Hypothalamus (tissue), 51 donors: ENCODE data around the gene CADPS2.

ENCODE experiments used
- DNase-seq, 51 donors: peaks; one replicate each; lab custom pipeline; 2025; lab: John Stamatoyannopoulos, UW

CADPS2 gene

DNA sequence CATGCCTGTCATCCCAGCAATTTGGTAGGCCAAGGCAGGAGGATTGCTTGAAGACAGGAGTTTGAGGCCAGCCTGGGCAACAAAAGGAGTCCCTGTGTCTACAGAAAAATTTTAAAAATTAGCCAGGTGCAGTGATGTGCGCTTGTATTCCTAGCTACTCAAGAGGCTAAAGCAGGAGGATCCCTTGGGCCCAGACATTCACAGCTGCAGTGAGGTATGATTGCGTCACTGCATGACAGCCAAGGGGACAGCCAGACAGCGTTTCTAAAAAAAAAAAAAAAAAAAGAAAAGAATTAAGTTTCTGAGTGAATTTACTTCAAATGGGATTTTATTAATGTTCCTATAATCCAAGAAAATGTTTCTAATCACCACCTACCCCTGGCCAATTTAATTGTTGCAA, 96.1 kb downstream of the CADPS2 start:
- DNase-seq, result no peak

GRCh38 chr7:122789156-122789555, 97.1 kb downstream of the CADPS2 start:
- DNase-seq, result no peak

- DNase-seq, result no peak
These were observed 115.4 kb downstream of the CADPS2 start for GRCh38 chr7:122770686-122771335.

DNA sequence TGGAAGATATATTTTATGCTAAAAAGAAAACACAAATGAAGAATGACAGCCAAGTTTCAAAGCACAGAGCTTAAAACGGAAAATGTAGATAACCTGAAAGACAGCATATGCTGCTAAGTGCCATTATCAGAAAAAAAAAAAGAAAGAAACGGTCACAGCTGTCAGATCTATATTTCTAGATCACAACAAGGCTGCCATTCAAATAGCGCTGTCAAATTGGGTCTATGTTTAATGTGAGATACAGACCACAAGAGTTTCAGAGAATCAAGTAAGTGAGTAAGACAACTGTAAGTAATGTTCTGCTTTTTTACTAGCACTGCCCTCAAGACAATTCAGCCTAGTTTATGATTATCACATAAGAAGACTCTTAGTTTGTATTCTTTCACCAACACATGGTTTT, 117.4 kb downstream of the CADPS2 start:
- DNase-seq, result no peak

DNA sequence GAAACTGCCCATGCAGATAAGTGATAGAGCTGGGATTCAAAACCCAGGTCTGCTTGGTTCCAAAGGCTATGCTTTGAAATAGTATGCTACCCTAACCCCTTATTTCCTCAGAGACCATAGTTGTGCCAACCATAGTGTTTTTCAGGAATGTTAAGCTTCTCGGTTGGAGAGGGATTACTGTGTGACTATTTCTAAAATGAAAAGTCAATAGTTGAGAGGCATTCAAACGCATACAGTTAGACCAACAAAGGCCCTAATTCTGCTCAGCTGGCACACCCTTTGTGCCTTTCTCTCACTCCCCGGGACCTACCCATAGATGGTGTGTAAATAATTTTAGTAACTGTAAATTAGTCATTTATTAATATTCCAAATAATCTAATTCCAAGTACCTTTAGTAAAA, 118.9 kb downstream of the CADPS2 start:
- DNase-seq, result no peak

- DNase-seq, result no peak
These were observed 119.7 kb downstream of the CADPS2 start for GRCh38 chr7:122766593-122766992.

DNA sequence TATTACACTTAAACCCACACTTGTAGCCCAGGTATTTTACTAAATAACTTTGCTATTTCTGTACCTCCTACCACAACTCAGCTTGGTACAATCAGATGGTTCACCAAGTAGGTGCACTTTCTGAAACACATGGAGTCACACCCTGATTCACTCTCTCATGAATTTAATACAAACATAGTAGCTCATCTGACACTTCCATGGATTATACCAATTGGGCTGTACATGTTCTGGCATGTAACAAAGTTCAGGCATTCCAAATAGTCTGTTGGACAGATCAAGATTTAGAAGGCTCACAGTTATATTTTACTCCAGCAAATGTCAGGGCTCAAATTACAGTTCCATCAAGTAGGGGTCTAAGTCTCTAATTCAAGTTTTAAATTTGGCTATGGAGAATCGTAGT, 121.4 kb downstream of the CADPS2 start:
- no peak for DNase-seq

DNA sequence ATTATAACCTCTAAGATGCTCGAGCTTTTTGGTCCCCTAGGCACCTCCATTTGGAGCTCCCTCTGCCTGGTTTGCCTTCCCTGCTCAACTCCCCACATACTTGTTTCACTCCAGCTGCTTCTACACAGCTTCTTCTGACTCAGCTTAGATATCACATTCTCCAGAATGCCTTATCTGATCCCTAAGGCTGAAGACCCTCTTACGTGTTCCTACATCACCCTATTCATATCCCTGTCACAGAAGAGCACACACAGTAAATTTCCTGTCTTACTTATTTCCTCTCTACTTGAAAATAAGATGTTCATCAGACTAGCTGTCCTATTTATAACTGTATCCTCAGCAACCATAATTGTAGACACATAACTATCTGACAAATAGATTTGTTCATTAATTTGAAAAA, 122.2 kb downstream of the CADPS2 start:
- DNase-seq, result no peak

GRCh38 chr7:122762071-122762470, 124.2 kb downstream of the CADPS2 start:
- DNase-seq, result no peak

DNA sequence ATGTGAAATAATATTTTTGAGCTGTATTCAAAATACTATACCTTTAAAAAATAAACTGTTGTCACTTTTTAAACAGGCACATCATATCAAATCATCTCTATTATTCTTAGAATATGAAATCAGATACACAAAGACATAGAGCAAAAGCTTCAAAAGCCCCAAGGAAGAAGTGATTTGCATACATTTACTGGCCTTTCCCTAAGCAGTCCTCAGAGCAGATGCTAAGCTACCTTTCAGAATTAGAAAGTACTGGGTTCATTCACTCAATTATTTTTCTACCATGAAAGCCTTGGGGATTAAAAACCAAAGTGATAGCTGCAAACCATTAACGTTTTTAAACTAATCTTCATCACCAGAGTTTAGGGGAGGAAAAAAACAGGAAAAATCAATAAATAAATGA, 127.8 kb downstream of the CADPS2 start:
- no peak for DNase-seq

DNA sequence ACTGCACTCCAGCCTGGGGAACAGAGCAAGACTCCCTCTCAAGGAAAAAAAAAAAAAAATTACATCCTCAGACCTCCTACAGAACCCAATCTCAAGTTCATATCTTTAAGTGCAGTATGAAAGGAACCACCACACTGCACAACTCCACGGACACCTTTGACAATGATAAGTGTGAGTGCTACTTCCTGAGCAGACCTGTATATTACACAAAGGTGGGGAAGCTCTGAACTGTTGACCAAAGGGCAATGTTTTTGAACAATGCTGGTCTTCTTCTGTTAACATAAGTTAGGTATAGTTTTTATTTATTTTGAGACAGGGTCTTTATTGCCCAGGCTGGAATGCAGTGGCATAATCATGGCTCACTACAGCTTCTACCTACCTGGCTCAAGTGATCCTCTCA, 129.4 kb downstream of the CADPS2 start:
- DNase-seq, result no peak

DNA sequence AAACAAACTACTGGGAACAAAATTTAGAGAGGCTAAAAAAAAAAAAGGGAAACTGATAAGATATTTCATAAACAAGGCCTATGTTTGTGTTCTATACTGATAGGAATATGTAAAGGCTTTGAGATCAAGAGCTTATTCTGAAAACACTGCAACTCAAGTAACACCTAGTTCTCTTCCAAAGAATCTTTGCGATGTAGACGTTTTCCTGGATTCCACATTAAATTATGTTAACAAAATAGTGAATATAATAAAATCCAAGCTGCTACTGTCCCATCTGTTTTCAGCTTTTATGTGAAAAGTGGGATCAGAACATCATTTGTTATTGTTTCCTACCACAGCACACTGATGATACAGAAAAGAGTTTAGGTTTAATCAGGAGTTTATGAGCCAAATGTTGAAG, 130.6 kb downstream of the CADPS2 start:
- no peak for DNase-seq

DNA sequence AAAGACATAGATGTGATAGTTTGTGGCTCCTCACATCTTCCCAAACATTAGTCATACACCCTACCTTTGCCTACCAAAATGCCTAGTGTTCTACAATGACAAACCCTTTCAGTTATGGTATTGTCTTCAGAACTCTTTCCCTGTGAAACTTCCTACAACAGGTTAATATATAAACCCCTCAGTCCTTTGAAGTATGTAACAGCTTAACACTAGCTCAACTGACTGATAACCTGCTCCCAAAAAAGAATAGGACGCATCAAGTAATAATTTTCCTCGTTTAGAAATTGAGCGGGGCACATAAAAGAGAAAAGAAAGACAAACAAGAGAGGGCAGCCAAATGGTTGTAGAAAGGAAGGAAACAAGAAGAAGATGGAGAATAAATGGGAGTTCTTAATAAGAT, 133.7 kb downstream of the CADPS2 start:
- DNase-seq, result no peak

DNA sequence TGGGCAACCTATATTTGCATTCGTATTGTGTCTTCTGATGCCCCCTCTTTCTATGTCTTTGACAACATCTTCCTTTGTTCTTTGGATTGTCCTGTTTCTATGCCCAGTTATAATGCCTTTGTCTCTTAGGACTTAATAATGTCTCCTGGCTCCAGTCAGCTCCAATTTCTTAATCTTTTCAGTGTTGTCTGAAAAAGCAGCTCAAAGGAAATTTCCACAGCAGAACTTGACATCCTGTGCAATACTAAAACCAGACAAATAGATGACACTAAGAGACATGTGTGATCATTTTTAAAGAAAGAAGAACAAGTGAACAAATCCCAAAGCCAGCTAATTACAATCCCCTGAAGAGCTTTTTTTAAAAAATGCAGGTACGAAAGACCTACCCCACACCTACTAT, 135.9 kb downstream of the CADPS2 start:
- DNase-seq, result no peak

GRCh38 chr7:122748195-122748594, 138.1 kb downstream of the CADPS2 start:
- DNase-seq, result peak in 1 of 51 donors; percentile 3

- DNase-seq, result no peak
These were observed 139.3 kb downstream of the CADPS2 start for GRCh38 chr7:122746948-122747347.

GRCh38 chr7:122743211-122743610, 143.0 kb downstream of the CADPS2 start:
- DNase-seq, result no peak

DNA sequence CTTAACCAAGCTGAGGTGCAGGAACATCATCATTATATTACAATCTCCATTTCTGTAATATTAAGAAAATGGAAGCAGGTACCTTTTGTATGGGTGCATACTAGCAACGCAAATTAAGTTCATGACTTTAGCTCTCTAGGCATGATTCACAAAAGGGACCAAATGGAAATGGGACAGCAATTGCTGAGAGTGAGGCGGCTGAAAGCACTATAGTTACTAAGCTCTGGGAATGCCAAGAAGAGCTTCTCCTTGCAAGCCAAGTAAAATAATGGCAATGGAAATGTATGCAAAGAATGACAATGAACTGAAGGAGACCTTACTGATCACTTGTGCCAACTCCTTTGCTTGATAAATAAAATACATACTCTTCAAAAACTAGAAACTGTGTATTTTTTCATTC, 147.3 kb downstream of the CADPS2 start:
- DNase-seq, result no peak

DNA sequence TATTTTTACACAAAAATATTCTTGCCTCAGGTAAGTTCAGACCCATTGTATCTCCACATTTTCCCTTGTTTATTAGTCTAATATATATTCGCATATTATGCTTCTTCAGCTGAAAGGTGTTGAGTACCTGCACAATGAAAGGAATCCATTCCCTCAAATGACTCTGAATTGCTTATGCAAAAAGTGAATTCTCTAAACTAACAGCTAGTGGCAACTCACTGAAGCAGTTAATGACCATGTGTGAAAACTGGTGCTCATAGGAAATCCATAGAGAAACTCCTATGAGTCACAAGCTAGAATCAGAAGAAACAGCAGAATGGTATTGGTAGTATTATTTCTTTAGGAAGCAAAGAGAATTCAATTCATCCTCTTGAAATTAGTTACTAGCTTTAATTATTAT, 150.1 kb downstream of the CADPS2 start:
- DNase-seq, result no peak

GRCh38 chr7:122727759-122728158, 158.5 kb downstream of the CADPS2 start:
- DNase-seq, result no peak

DNA sequence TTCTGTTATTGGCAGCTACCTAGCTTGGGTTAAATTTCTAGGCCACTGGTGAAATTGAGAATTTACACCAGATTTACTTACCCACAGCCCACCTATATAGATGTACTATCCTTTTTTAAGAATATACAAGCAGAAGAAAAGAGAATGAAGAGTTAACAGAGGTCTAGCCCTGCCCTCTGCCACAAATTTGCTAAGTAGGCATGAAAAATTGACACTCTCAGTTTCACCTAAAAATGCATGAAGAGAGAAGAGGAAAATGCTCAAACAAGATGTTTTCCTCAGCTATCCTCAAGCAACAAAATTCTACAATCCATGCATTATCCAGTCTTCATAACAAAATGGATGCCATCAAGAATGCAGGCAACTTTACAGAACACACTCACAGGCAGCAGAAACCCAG, 158.9 kb downstream of the CADPS2 start:
- no peak for DNase-seq

GRCh38 chr7:122726881-122727280, 159.4 kb downstream of the CADPS2 start:
- no peak for DNase-seq

GRCh38 chr7:122724366-122724765, 161.9 kb downstream of the CADPS2 start:
- DNase-seq, result no peak
